ENCODE results near the gene CHMP2B. TPM values are rescaled to one million over a fixed set of nuclear protein-coding genes. Genes with fewer than 3 reads are reported as not detected.
A peak's percentile ranks its signal among the peaks of the same experiment; 100 is the strongest.

The CHMP2B gene
- total RNA-seq, 3 donors from 2014 or later (not counting 1 experiment from before 2014, with no cell fraction given) = 22.0 to 34.2 (median 29.1) TPM

- 75% methylated on average over 4 of the region's 8 CpGs for WGBS (ENCODE audit: insufficient coverage)
- ATAC-seq = no peak
- Histone ChIP-seq H3K36me3 (ENCODE audit: control insufficient read depth, insufficient read depth, low read length) (no peaks in the 10 kb centered on the region), H3K4me1 (ENCODE audit: control insufficient read depth, insufficient read depth, low read length) (peaks cover 5% of the 10 kb centered on the region), H3K27ac (ENCODE audit: low read length) (no peak overlapping the region), H3K9me3 (ENCODE audit: control insufficient read depth, insufficient read depth, low read length) (no peaks in the 10 kb centered on the region), H3K4me3 (ENCODE audit: low read length) (no peak overlapping the region), H3K27me3 (ENCODE audit: control insufficient read depth, insufficient read depth, low read length) (no peaks in the 10 kb centered on the region)
- Mint-ChIP-seq H3K27ac (no peak overlapping the region), H3K27me3 (ENCODE audit: low read depth in 2 of 2) (no peaks in the 10 kb centered on the region), H3K36me3 (no peaks in the 10 kb centered on the region), H3K9me3 (no peaks in the 10 kb centered on the region), H3K4me1 (peaks cover 19 to 23% of the 10 kb centered on the region in 2 donors), H3K4me3 (no peak overlapping the region)
- intact Hi-C loops (cut with micrococcal nuclease) = loop anchor here (10.0 kb wide), 1 partner anchor 737 kb away; no protein-coding TSS in a partner anchor
- DNase-seq = no peak
- TF ChIP-seq, protein P1, sequence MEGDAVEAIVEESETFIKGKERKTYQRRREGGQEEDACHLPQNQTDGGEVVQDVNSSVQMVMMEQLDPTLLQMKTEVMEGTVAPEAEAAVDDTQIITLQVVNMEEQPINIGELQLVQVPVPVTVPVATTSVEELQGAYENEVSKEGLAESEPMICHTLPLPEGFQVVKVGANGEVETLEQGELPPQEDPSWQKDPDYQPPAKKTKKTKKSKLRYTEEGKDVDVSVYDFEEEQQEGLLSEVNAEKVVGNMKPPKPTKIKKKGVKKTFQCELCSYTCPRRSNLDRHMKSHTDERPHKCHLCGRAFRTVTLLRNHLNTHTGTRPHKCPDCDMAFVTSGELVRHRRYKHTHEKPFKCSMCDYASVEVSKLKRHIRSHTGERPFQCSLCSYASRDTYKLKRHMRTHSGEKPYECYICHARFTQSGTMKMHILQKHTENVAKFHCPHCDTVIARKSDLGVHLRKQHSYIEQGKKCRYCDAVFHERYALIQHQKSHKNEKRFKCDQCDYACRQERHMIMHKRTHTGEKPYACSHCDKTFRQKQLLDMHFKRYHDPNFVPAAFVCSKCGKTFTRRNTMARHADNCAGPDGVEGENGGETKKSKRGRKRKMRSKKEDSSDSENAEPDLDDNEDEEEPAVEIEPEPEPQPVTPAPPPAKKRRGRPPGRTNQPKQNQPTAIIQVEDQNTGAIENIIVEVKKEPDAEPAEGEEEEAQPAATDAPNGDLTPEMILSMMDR (IDR thresholded peaks at IDR 0.05) = no peak
These were observed 41.0 kb downstream of the CHMP2B start for GRCh38 chr3:87267953-87268645.

- H3K4me1 Mint-ChIP-seq = peaks cover 25 to 28% of the 10 kb centered on the region in 2 donors
These were observed 41.6 kb downstream of the CHMP2B start for GRCh38 chr3:87268646-87269211.

GRCh38 chr3:87269723-87270122, 42.6 kb downstream of the CHMP2B start:
- no peak for DNase-seq

More at GRCh38 chr3:87268646-87269211, 41.6 kb downstream of the CHMP2B start:
- Mint-ChIP-seq H3K9me3 (no peaks in the 10 kb centered on the region), H3K27me3 (ENCODE audit: low read depth in 2 of 2) (no peaks in the 10 kb centered on the region), H3K27ac (no peak overlapping the region), H3K4me3 (no peak overlapping the region), H3K36me3 (no peaks in the 10 kb centered on the region)
- Histone ChIP-seq H3K4me1 (ENCODE audit: control insufficient read depth, insufficient read depth, low read length) (peaks cover 5% of the 10 kb centered on the region), H3K27ac (ENCODE audit: low read length) (no peak overlapping the region), H3K27me3 (ENCODE audit: control insufficient read depth, insufficient read depth, low read length) (no peaks in the 10 kb centered on the region), H3K36me3 (ENCODE audit: control insufficient read depth, insufficient read depth, low read length) (no peaks in the 10 kb centered on the region), H3K4me3 (ENCODE audit: low read length) (no peak overlapping the region), H3K9me3 (ENCODE audit: control insufficient read depth, insufficient read depth, low read length) (no peaks in the 10 kb centered on the region)
- intact Hi-C loops (cut with micrococcal nuclease) = loop anchor here (10.0 kb wide), 1 partner anchor 736 kb away; no protein-coding TSS in a partner anchor
- DNase-seq = no peak
- 72% methylated on average over 3 of the region's 4 CpGs for WGBS (ENCODE audit: insufficient coverage)
- TF ChIP-seq, protein P1 (IDR thresholded peaks at IDR 0.05) = no peak
- ATAC-seq = no peak

More at GRCh38 chr3:87269723-87270122, 42.6 kb downstream of the CHMP2B start:
- Mint-ChIP-seq H3K27me3 (ENCODE audit: low read depth in 2 of 2) (no peaks in the 10 kb centered on the region), H3K4me1 (peaks cover 25 to 28% of the 10 kb centered on the region in 2 donors), H3K9me3 (no peaks in the 10 kb centered on the region), H3K27ac (peak overlapping the region in 1 of 2 donors; percentile 10), H3K4me3 (no peak overlapping the region), H3K36me3 (no peaks in the 10 kb centered on the region)
- no peaks in the 10 kb centered on the region for H3K9me3 ChIP-seq (ENCODE audit: control insufficient read depth, insufficient read depth, low read length)
- H3K4me1 ChIP-seq (ENCODE audit: control insufficient read depth, insufficient read depth, low read length) = peaks cover 5% of the 10 kb centered on the region
- H3K36me3 ChIP-seq (ENCODE audit: control insufficient read depth, insufficient read depth, low read length) = no peaks in the 10 kb centered on the region
- intact Hi-C loops (cut with micrococcal nuclease) = loop anchor here (10.0 kb wide), 1 partner anchor 735 kb away; no protein-coding TSS in a partner anchor
- no peak for ATAC-seq
- TF ChIP-seq, protein P1 (IDR thresholded peaks at IDR 0.05) = no peak
- no peaks in the 10 kb centered on the region for H3K27me3 ChIP-seq (ENCODE audit: control insufficient read depth, insufficient read depth, low read length)
- no peak overlapping the region for H3K4me3 ChIP-seq (ENCODE audit: low read length)
- no peak overlapping the region for H3K27ac ChIP-seq (ENCODE audit: low read length)

All from natural killer cell (primary cell).